ENCODE results near the gene DPP3. TPM values are rescaled to one million over a fixed set of nuclear protein-coding genes. Genes with fewer than 3 reads are reported as not detected.
"Not testable (repeated sequence)": the region's sequence is repeated elsewhere in the genome, so short reads cannot be mapped to it uniquely, and the experiment has no call there.

The DPP3 gene
- polyA plus RNA-seq: 24.5 TPM

DNA sequence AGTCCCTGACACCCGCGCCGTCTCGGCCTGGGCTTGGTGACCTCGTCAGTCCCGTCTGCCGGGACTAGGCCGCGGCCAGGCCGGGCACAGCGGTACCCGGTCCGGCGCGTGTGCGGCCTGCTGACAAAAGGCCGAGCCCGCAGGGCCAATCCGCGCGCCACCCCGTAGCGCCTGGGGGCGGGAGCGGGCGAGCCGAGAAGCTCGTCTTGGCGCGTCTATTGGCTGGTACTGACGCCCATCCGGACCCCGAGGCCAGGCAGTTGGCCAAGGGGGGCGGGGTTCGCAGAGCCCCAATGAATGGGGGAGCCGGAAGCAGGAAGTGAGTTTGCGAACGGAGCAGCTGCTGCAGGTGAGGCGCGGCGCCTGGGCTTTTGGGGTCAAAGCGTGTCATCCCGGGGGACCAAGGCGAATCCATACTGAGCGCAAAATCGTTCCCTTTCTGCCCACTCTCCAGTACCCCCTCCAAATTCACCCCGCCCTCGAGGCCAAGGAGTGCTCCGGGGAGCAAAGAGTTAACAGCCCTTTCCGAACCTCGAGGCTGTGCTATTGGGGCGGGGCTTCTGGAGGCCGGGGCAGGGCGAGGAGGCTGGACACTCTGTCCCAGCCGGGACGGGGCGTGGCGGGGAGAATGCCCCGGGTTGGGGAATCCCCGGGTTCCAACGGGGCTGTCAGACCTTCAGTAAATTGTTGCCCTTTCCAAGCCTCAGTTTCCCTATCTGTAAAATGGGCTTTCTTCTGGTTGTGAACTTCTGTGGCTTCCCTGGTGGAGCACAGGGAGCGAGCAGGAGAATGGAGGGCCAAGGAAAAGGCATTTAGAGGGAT is at the start of gene DPP3:
DPP3 (plus strand) TSS at position 318 of the 822 bp plus-strand sequence. CDS start 1,767 bp downstream, outside the sequence.
- Mint-ChIP-seq H3K27me3 (no peaks in the 10 kb centered on the region), H3K9me3 (no peaks in the 10 kb centered on the region), H3K27ac (peak within 1 kb of the TSS; percentile 76 to 96 (median 94)), H3K36me3 (no peaks in the 10 kb centered on the region), H3K4me1 (peaks cover 4 to 16% (median 15%) of the 10 kb centered on the region in 3 donors), H3K4me3 (peak within 1 kb of the TSS; percentile 92 to 95 (median 93))

- not testable (repeated sequence) for H3K27me3 Mint-ChIP-seq, H3K27ac Mint-ChIP-seq, H3K9me3 Mint-ChIP-seq, H3K4me1 Mint-ChIP-seq
- Mint-ChIP-seq H3K4me3 (peak overlapping the region in 1 of 4 donors; percentile 11), H3K36me3 (peaks cover 18% of the 10 kb centered on the region)
Observed at GRCh38 chr11:66431287-66431686, 48.9 kb upstream of the DPP3 start.

DNA sequence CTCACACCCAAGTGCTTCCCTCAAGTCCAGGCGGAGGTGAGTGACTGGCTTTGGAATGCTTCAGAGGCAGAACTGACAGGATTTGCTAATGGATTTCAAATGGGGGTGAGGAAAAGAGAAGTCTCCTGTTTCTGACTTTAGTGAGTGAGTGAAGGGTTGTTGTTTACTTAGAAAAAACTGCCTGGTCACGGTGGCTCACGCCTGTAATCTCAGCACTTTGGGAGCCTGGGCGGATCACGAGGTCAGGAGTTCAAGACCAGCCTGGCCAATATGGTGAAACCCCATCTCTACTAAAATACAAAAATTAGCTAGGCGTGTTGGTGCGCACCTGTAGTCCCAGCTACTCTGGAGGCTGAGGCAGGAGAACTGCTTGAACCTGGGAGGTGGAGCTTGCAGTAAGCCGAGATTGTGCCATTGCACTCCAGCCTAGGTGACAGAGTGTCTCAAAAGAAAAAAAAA is 48.3 kb upstream of the DPP3 start:
- H3K9me3 Mint-ChIP-seq, H3K27ac Mint-ChIP-seq, H3K27me3 Mint-ChIP-seq, H3K4me3 Mint-ChIP-seq, H3K4me1 Mint-ChIP-seq: not testable (repeated sequence)
- H3K36me3 Mint-ChIP-seq: peaks cover 18% of the 10 kb centered on the region

- Mint-ChIP-seq H3K4me3 (no peak overlapping the region), H3K9me3 (no peaks in the 10 kb centered on the region), H3K27ac (no peak overlapping the region), H3K36me3 (peaks cover 18% of the 10 kb centered on the region), H3K4me1 (peaks cover 0 to 6% (median 5%) of the 10 kb centered on the region in 3 donors), H3K27me3 (no peaks in the 10 kb centered on the region)
Observed at GRCh38 chr11:66432597-66432996, 47.6 kb upstream of the DPP3 start.

DNA sequence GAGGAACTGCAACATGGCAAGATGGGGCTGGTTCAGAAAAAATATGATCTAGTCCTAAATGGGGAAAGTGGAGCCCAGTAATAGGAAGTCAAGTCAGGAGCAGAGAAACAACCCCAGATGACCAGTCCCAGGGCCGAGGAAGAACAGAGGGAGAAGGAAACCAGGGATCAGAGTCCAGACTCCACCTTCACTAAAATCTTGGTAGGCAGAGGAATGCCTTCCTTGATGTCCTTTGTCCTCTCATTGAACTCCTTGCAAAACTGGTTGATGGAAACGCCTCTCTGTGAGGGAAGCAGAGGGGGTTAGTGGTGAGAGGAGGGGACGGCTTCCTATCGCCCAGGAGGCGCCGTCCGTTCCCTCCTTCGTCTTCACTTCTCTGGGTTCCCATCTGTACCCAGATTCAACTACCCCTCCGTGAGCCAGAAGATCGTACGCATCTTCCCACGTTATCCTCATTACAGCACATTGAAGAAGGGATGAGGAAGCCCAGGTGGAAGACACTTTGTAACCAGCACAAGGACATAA is 42.2 kb upstream of the DPP3 start:
- H3K4me1 Mint-ChIP-seq: peaks cover 0 to 11% (median 7%) of the 10 kb centered on the region in 3 donors
- H3K27me3 Mint-ChIP-seq: no peaks in the 10 kb centered on the region

DNA sequence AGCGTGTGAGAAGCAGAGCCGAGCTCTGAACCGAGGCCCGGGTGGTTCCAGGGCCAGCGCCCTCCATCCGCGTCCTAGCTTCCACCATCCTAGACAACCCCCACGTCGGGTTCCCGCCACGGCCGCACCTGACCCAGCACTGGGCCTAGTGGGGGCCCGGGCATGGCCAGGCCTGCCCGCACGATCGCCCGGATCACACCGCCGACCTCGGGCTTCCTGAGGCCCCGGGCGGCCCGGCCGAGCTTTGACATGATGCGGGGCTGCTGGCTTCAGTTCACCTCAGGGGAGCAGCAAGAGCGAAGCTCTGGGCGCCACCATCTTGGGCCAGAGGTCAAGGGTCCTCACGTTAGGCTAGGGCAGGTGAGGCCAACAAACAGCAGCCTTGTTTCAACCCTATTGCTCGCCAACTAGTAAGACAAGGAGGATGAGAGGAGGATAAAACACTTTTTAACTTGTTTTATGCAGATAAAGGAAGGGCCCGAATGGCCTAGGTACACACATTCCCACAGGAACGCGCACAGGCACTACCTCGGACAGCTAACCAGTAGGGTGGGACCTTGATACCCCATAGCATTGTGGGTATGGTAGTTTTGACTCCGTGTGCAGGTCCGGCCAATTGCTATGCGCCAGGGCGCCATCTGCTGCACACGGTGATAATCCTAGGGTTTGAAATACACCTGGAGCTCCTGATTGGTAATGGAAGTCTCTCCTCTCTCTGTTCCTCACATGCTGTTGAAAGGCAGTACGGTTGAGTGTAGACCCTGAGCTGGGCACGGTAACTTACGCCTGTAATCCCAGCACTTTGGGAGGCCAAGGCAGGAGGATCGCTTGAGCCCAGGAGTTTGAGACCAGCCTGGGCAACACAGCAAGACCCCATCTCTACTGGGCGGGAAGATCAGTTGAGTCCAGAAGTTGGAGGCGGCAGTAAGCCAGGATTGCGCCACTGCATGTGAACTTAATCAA is 41.4 kb upstream of the DPP3 start, which contains the start of gene MRPL11:
MRPL11 (minus strand) TSS at position 345 of the 963 bp plus-strand sequence; CDS start at position 251, 94 bp downstream.
- Mint-ChIP-seq H3K27me3 (no peaks in the 10 kb centered on the region), H3K27ac (peak within 1 kb of the TSS; percentile 49 to 99 (median 95)), H3K9me3 (peaks cover 0 to 13% (median 2%) of the 10 kb centered on the region in 3 donors), H3K4me3 (peak within 1 kb of the TSS; percentile 83 to 98 (median 94)), H3K4me1 (peaks cover 0 to 11% (median 7%) of the 10 kb centered on the region in 3 donors), H3K36me3 (peaks cover 8% of the 10 kb centered on the region)

More for the DNA sequence above, 42.2 kb upstream of the DPP3 start:
- Mint-ChIP-seq H3K4me3 (peak overlapping the region; percentile 83 to 98 (median 94)), H3K36me3 (peaks cover 10% of the 10 kb centered on the region), H3K27ac (peak overlapping the region in 2 of 3 donors; percentile 49 to 99), H3K9me3 (peaks cover 0 to 5% (median 2%) of the 10 kb centered on the region in 3 donors)

DNA sequence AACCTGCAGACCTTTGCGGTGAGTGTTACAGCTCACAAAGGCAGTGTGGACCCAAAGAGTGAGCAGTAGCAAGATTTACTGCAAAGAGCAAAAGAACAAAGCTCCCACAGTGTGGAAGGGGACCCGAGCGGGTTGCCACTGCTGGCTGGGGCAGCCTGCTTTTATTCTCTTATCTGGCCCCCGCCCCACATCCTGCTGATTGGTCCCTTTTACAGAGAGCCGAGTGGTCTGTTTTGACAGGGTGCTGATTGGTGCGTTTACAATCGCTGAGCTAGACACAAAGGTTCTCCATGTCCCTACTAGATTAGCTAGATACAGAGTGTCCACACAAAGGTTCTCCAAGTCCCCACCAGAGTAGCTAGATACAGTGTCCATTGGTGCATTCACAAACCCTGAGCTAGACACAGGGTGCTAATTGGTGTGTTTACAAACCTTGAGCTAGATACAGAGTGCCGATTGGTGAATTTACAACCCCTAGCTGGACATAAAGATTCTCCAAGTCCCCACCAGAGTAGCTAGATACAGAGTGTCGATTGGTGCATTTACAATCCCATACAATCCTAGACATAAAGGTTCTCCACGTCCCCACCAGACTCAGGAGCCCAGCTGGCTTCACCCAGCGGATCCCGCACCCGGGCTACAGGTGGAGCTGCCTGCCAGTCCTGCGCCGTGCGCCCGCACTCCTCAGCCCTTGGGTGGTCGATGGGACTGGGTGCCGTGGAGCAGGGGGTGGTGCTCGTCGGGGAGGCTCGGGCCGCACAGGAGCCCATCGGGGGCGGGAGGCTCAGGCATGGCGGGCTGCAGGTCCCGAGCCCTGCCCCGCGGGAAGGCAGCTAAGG is 39.9 kb upstream of the DPP3 start:
- not testable (repeated sequence) for H3K4me3 Mint-ChIP-seq, H3K27me3 Mint-ChIP-seq, H3K27ac Mint-ChIP-seq, H3K36me3 Mint-ChIP-seq
- peaks cover 0 to 15% (median 2%) of the 10 kb centered on the region in 3 donors for H3K9me3 Mint-ChIP-seq
- H3K4me1 Mint-ChIP-seq: peaks cover 0 to 11% (median 7%) of the 10 kb centered on the region in 3 donors

DNA sequence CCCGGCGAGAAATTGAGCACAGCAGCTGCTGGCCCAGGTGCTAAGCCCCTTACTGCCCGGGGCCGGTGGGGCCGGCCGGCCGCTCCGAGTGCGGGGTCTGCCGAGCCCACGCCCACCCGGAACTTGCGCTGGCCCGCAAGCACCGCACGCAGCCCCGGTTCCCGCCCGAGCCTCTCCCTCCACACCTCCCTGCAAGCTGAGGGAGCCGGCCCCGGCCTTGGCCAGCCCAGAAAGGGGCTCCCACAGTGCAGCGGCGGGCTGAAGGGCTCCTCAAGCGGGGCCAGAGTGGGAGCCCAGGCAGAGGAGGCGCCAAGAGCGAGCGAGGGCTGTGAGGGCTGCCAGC is 39.3 kb upstream of the DPP3 start:
- not testable (repeated sequence) for H3K36me3 Mint-ChIP-seq, H3K4me3 Mint-ChIP-seq, H3K27me3 Mint-ChIP-seq, H3K27ac Mint-ChIP-seq
- peaks cover 0 to 11% (median 7%) of the 10 kb centered on the region in 3 donors for H3K4me1 Mint-ChIP-seq
- H3K9me3 Mint-ChIP-seq: peaks cover 2 to 15% (median 2%) of the 10 kb centered on the region in 3 donors

GRCh38 chr11:66443602-66444001 is 36.6 kb upstream of the DPP3 start:
- H3K9me3 Mint-ChIP-seq: peaks cover 2 to 15% (median 2%) of the 10 kb centered on the region in 3 donors
- peaks cover 3% of the 10 kb centered on the region for H3K36me3 Mint-ChIP-seq
- H3K27me3 Mint-ChIP-seq: no peaks in the 10 kb centered on the region
- peaks cover 0 to 5% (median 2%) of the 10 kb centered on the region in 3 donors for H3K4me1 Mint-ChIP-seq
- H3K27ac Mint-ChIP-seq: peak overlapping the region in 1 of 3 donors; percentile 41
- peak overlapping the region in 1 of 4 donors; percentile 43 for H3K4me3 Mint-ChIP-seq

GRCh38 chr11:66447012-66447411 is 33.2 kb upstream of the DPP3 start:
- Mint-ChIP-seq H3K36me3 (peaks cover 2% of the 10 kb centered on the region), H3K4me1 (no peaks in the 10 kb centered on the region), H3K4me3 (no peak overlapping the region), H3K9me3 (peaks cover 2 to 15% (median 2%) of the 10 kb centered on the region in 3 donors), H3K27me3 (peaks cover 2% of the 10 kb centered on the region), H3K27ac (no peak overlapping the region)

- Mint-ChIP-seq H3K36me3 (peaks cover 2% of the 10 kb centered on the region), H3K4me1 (no peaks in the 10 kb centered on the region), H3K9me3 (peaks cover 0 to 5% (median 2%) of the 10 kb centered on the region in 3 donors), H3K4me3 (no peak overlapping the region), H3K27ac (no peak overlapping the region), H3K27me3 (peaks cover 4% of the 10 kb centered on the region)
Observed at GRCh38 chr11:66448523-66448922, 31.7 kb upstream of the DPP3 start.

- H3K27me3 Mint-ChIP-seq: peaks cover 13% of the 10 kb centered on the region
- no peak overlapping the region for H3K27ac Mint-ChIP-seq
- no peaks in the 10 kb centered on the region for H3K4me1 Mint-ChIP-seq
- no peak overlapping the region for H3K4me3 Mint-ChIP-seq
- H3K9me3 Mint-ChIP-seq: peaks cover 0 to 2% (median 0%) of the 10 kb centered on the region in 3 donors
- H3K36me3 Mint-ChIP-seq: no peaks in the 10 kb centered on the region
Observed at GRCh38 chr11:66450560-66450959, 29.7 kb upstream of the DPP3 start.

GRCh38 chr11:66451663-66452062 is 28.6 kb upstream of the DPP3 start:
- Mint-ChIP-seq H3K9me3 (no peaks in the 10 kb centered on the region), H3K4me1 (no peaks in the 10 kb centered on the region), H3K27me3 (peaks cover 13% of the 10 kb centered on the region), H3K36me3 (no peaks in the 10 kb centered on the region), H3K27ac (no peak overlapping the region), H3K4me3 (no peak overlapping the region)

DNA sequence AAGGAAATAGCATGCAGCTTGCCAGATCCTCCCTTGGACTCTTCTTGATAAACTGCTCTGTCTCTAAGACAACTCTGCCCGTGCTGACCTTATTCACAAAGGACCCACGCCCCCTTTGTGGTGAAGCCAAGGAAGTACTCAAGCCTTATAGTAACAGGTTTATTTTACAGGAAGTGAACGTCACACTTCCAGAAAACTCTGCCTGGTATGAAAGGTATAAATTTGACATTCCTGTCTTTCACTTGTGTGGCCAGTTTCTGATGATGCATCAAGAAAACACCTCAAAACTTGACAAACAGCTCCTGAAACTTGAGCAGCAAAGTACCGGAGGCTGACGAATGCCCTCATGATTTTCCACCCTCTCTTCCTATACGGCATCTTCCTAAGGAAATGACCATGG is 26.0 kb upstream of the DPP3 start:
- H3K9me3 Mint-ChIP-seq: no peaks in the 10 kb centered on the region
- no peak overlapping the region for H3K27ac Mint-ChIP-seq
- H3K36me3 Mint-ChIP-seq: no peaks in the 10 kb centered on the region
- peaks cover 8 to 15% (median 10%) of the 10 kb centered on the region in 3 donors for H3K4me1 Mint-ChIP-seq
- peaks cover 13% of the 10 kb centered on the region for H3K27me3 Mint-ChIP-seq
- no peak overlapping the region for H3K4me3 Mint-ChIP-seq
